Colonic mucosa (tissue), 4 donors: ENCODE data around the gene KAT6B. TPM values are rescaled to one million over a fixed set of nuclear protein-coding genes. Genes with fewer than 3 reads are reported as not detected.

Experiments
- DNase-seq: peaks from one replicate; pipeline ENCODE4 v3.0.0-alpha.2; 2020
- H3K27ac ChIP-seq: fragments of 200-600 bp; one replicate; pipeline ENCODE4 v1.8.0; 2021
- H3K27me3 ChIP-seq: fragments of 200-600 bp; one replicate; pipeline ENCODE4 v1.8.0; 2021
- H3K36me3 ChIP-seq: fragments of 200-600 bp; one replicate; pipeline ENCODE4 v1.8.0; 2021
- H3K4me1 ChIP-seq: fragments of 200-600 bp; one replicate; pipeline ENCODE4 v1.8.0; 2021; ENCODE audit warnings: mild to moderate bottlenecking
- H3K4me3 ChIP-seq: fragments of 200-600 bp; one replicate; pipeline ENCODE4 v1.8.0; 2021
- H3K9ac ChIP-seq, 2 donors: one replicate each; pipeline ENCODE4 v1.7.0; 2013; ENCODE audit warnings: control low read depth in 2 of 2, low read depth in 2 of 2, low read length in 2 of 2
- H3K9me3 ChIP-seq: fragments of 200-600 bp; one replicate; pipeline ENCODE4 v1.8.0; 2021
- intact Hi-C: fragments of 100-400 bp; cut with DNase I; formaldehyde crosslinking; loops from one replicate; pipeline ENCODE4 v1.14.1; 2022
- total RNA-seq, 2 donors: library from RNA; stranded (reverse); fragmentation: NEBNext Ultra II Directional in 1 of 2; extraction: Animal tissue kit (Norgen Biotek cat#: 25700) in 1 of 2; gene quantifications; one replicate each; pipeline ENCODE4 v1.2.1, GENCODE V29; 2021
- TF ChIP-seq, protein P1 (sequence below): fragments of 200-600 bp; IDR thresholded peaks from one replicate; pipeline ENCODE4 v1.8.0; 2022; ENCODE audit warnings: antibody characterized with exemption, mild to moderate bottlenecking
- donor health status: healthy.
- donor health status: DM: no; HTN: no; CAD: no.
- donor health status: DM: no; HTN: no; CAD: no.

KAT6B gene
- total RNA-seq, 2 donors from 2014 or later, result 18.7 to 24.2 TPM

DNA sequence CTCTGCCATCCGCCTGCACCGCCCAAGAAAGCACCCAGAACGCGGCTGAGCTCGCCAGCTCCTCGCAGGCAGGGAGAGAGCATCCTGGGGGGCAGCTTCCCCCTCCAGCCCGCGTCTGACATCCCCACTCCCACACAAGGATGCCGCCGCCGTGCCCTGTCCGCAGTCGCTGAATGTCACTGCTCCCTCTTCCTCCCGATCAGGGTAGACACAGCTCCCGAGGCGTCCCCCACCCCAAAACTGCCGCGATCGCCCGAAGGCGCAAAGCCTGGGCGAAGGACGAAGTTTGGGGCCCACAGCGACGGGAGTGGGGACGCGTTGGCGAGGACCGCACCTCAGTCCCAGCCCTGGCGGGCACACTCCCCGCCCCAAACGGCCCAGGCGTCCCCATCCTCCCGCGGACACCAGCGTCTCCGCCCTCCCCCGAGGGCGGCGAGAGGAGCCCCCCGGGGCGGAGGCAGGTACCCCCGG is 1.5 kb upstream of the KAT6B start:
- peak overlapping the region; percentile 63 to 73 for H3K9ac ChIP-seq
- peak overlapping the region; percentile 84 for H3K27ac ChIP-seq
- no peaks in the 10 kb centered on the region for H3K36me3 ChIP-seq
- intact Hi-C loops, result no loop called here
- TF ChIP-seq, protein P1, sequence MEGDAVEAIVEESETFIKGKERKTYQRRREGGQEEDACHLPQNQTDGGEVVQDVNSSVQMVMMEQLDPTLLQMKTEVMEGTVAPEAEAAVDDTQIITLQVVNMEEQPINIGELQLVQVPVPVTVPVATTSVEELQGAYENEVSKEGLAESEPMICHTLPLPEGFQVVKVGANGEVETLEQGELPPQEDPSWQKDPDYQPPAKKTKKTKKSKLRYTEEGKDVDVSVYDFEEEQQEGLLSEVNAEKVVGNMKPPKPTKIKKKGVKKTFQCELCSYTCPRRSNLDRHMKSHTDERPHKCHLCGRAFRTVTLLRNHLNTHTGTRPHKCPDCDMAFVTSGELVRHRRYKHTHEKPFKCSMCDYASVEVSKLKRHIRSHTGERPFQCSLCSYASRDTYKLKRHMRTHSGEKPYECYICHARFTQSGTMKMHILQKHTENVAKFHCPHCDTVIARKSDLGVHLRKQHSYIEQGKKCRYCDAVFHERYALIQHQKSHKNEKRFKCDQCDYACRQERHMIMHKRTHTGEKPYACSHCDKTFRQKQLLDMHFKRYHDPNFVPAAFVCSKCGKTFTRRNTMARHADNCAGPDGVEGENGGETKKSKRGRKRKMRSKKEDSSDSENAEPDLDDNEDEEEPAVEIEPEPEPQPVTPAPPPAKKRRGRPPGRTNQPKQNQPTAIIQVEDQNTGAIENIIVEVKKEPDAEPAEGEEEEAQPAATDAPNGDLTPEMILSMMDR, result no peak
- H3K4me1 ChIP-seq, result peaks cover 14% of the 10 kb centered on the region
- peak; percentile 47 for DNase-seq
- no peaks in the 10 kb centered on the region for H3K27me3 ChIP-seq
- H3K4me3 ChIP-seq, result peak overlapping the region; percentile 90
- H3K9me3 ChIP-seq, result no peaks in the 10 kb centered on the region

DNA sequence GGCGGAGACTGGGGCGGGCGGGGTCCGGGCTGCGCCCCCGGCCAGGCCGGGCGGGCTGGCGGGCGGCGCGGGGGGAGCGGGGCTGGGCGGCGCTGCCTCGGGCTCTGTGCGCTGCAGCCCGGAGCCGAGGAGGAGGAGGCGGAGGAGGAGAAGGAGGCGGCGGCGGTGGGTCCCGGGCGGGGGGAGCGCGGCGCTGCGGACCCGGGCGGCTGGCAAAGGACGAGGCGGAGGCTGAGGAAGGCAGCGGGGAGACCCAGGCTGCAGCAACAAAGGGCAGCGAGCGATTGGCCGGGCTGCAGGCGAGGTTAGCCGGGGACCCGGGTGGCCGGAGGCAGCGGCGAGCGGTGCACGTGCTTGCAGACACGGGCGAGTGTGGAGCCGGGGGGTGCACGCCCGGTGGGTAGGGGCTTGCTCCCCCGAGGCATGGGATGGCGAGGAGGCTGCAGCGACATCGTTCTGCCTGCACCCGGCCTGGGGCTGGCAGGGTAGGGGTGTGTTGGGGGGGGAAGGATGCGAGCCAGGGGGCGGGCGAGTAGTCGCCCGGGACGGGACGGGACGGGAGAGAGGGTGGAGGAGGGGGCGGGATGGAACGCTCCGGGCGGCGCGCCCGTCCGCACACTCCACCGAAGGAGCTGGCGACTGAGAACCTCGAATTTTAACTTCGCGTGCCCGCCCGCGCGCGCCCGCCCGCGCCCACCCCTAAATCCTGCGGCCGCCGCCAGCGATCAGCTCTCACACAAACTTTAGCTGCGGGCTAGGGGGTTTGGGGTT is 844 bp upstream of the KAT6B start:
- H3K9ac ChIP-seq, result peak overlapping the region; percentile 70 to 74
- no peaks in the 10 kb centered on the region for H3K9me3 ChIP-seq
- peak overlapping the region; percentile 90 for H3K4me3 ChIP-seq
- TF ChIP-seq, protein P1, result no peak
- peak; percentile 49 for DNase-seq
- H3K36me3 ChIP-seq, result no peaks in the 10 kb centered on the region
- H3K27ac ChIP-seq, result peak overlapping the region; percentile 84
- peaks cover 14% of the 10 kb centered on the region for H3K4me1 ChIP-seq
- intact Hi-C loops, result no loop called here
- no peaks in the 10 kb centered on the region for H3K27me3 ChIP-seq

DNA sequence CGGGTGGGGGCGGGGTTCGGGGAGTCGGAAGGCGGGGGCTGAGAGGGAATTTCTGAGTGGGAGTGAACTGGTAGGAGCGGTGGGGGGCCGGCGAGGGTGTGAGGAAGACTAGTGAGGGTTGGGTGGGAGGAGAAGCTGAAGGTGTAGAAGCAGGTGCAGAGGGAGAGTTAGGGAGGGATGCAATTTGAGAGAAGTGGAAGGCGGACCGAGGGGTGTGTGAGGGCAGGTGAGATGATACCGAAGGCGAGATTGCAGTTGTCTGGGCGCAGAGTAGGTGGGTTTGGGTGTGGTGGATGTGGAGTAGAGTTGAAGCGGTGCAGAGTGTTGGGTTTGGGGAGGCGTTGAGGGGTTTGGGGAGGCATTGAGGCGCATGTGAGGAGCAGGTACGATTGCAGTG is 643 bp downstream of the KAT6B start:
- intact Hi-C loops, result no loop called here
- no peak for DNase-seq

DNA sequence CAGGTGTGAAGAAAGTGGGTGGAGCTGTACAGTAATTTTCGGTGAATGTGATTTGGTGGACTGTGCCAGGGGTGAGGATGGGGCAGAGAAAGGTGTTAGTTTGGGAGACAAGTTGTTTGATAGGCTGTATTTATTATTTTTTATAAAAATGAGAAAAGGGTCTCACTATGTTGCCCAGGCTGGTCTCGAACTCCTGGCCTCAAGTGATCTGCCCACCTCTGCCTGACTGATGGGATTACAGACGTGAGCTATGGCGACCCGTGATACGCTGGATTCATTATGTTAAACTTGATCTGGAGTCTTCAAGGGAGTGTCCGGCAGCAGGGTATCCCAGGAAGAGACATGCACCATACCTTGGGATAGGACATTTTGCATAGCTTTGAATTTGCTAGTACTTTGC is 1.3 kb downstream of the KAT6B start:
- Histone ChIP-seq H3K27me3 (no peaks in the 10 kb centered on the region), H3K4me1 (peaks cover 19% of the 10 kb centered on the region), H3K36me3 (no peaks in the 10 kb centered on the region), H3K9me3 (no peaks in the 10 kb centered on the region), H3K27ac (no peak overlapping the region), H3K4me3 (no peak overlapping the region), H3K9ac (peak overlapping the region in 1 of 2 donors; percentile 70)
- no peak for DNase-seq
- TF ChIP-seq, protein P1, result no peak
- intact Hi-C loops, result no loop called here

More for the DNA sequence above, 643 bp downstream of the KAT6B start:
- TF ChIP-seq, protein P1, result no peak
- Histone ChIP-seq H3K9ac (peak overlapping the region in 1 of 2 donors; percentile 70), H3K27ac (no peak overlapping the region), H3K4me1 (peaks cover 19% of the 10 kb centered on the region), H3K9me3 (no peaks in the 10 kb centered on the region), H3K4me3 (peak overlapping the region; percentile 67), H3K27me3 (no peaks in the 10 kb centered on the region), H3K36me3 (no peaks in the 10 kb centered on the region)

DNA sequence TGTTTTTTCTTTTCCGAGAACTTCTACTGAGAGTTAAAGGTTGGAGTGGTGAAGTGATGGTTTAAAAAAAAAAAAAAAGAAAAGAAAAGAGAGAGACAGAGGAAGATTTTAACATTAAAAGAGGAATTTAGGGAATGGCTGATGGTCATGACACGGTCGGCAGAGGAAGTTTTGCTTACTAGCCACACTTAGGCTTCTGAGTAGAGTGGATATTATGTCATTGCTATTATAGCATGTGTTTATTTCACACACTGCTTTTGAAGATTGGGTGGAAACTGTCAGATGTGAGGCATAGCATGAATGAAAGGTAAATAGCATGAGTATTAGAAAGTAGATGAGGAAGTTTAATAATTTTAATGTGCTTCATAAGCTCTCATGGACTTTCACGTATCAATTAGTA is 2.5 kb downstream of the KAT6B start:
- intact Hi-C loops, result no loop called here
- Histone ChIP-seq H3K36me3 (no peaks in the 10 kb centered on the region), H3K27ac (no peak overlapping the region), H3K4me1 (peaks cover 15% of the 10 kb centered on the region), H3K4me3 (no peak overlapping the region), H3K9ac (no peak overlapping the region), H3K27me3 (no peaks in the 10 kb centered on the region), H3K9me3 (no peaks in the 10 kb centered on the region)
- TF ChIP-seq, protein P1, result no peak
- DNase-seq, result no peak
